ENCODE data around the gene PRKCSH.

- TF ChIP-seq CTCF (IDR thresholded peaks at IDR 0.05; ENCODE audit: low read length), result no peak
- no peak for TF ChIP-seq EZH2 (IDR thresholded peaks at IDR 0.05; ENCODE audit: borderline replicate concordance, low read length)
Measured at GRCh38 chr19:11451327-11451870, 16.0 kb downstream of the PRKCSH start.
